HCT116 (cell line): ENCODE measurements around the gene HBP1. TPM values are rescaled to one million over a fixed set of nuclear protein-coding genes. Genes with fewer than 3 reads are reported as not detected.

Source experiments
- ATAC-seq: fragments of 200-7000 bp; cut with Tn5 transposase; 2 replicates; pipeline ENCODE4 v1.9.1; 2020; ENCODE audit warnings: mild to moderate bottlenecking, moderate library complexity
- BruUV-seq: library from RNA; stranded (reverse); fragments of 400-500 nt; replicated peaks from 2 replicates; lab custom pipeline; 2021; lab: Mats Ljungman, UMichigan
- CTCF ChIA-PET: fragments of 300-600 bp; sonication (Branson Sonifier 250); formaldehyde crosslinking; loops from one replicate; lab custom pipeline; 2021; ENCODE audit warnings: antibody characterized with exemption; lab: Charles Lee
- POLR2A ChIA-PET: fragments of 300-600, 350-600 bp; sonication (Branson Sonifier 250); formaldehyde crosslinking; loops from one replicate; lab custom pipeline; 2021; ENCODE audit warnings: antibody characterized with exemption; lab: Charles Lee
- RAD21 ChIA-PET, 2 experiments: fragments of 300-600 bp; sonication (Branson Sonifier 250); formaldehyde crosslinking; loops; one replicate each; lab custom pipeline; 2023; ENCODE audit warnings: low total read pairs in 2 of 2; ENCODE audit not compliant: uncharacterized antibody in 2 of 2, unreplicated experiment in 2 of 2, low non-redundant PET in 1 of 2; lab: Charles Lee
- DNase-seq: peaks from one replicate; pipeline ENCODE4 v3.0.0-alpha.2; 2010; ENCODE audit warnings: low read depth, low spot score
- H2AFZ ChIP-seq: fragments of 200-600 bp; shearing (Covaris generic), sonication (generic); 2 replicates; pipeline ENCODE4 v1.6.1; 2017; ENCODE audit warnings: low read depth, mixed run types, mixed read lengths, antibody characterized with exemption, low read length; ENCODE audit not compliant: poor library complexity, severe bottlenecking
- H3K27ac ChIP-seq: 2 replicates; pipeline ENCODE4 v1.5.1; 2012; ENCODE audit warnings: low read depth, low read length
- H3K27me3 ChIP-seq: fragments of 200-600 bp; sonication (generic); 2 replicates; pipeline ENCODE4 v1.6.1; 2016; ENCODE audit warnings: mixed run types, low read length, mixed read lengths; ENCODE audit not compliant: insufficient read depth
- H3K36me3 ChIP-seq, 2 experiments: fragments of 200-500 bp in 1 of 2; fragments of 200-600 bp in 1 of 2; sonication (Bioruptor generic) in 1 of 2; sonication (generic) in 1 of 2; 2 replicates each; pipeline versions ENCODE4 v1.5.1 to v1.6.1; 2014 to 2016; ENCODE audit warnings: low read length in 2 of 2, inconsistent platforms in 1 of 2, mixed read lengths in 1 of 2, mixed run types in 1 of 2; ENCODE audit not compliant: insufficient read depth in 2 of 2, control insufficient read depth in 1 of 2
- H3K4me1 ChIP-seq, 2 experiments: fragments of 200-600 bp in 1 of 2; sonication (generic) in 1 of 2; 2 replicates each; pipeline versions ENCODE4 v1.5.1 to v1.6.1; 2012 to 2017; ENCODE audit warnings: low read length in 2 of 2, inconsistent platforms in 1 of 2, mild to moderate bottlenecking in 1 of 2, mixed read lengths in 1 of 2, mixed run types in 1 of 2, moderate library complexity in 1 of 2; ENCODE audit not compliant: insufficient read depth in 2 of 2, control insufficient read depth in 1 of 2
- H3K4me2 ChIP-seq: fragments of 200-600 bp; sonication (generic); 2 replicates; pipeline ENCODE4 v1.6.1; 2017; ENCODE audit warnings: mixed run types, low read length, mixed read lengths
- H3K4me3 ChIP-seq, 2 experiments: fragments of 200-600 bp in 1 of 2; sonication (generic) in 1 of 2; replicated peaks in 1 of 2; 2 replicates each; pipeline ENCODE4 v1.5.1; 2011 to 2016; ENCODE audit warnings: low read length in 2 of 2, control low read depth in 1 of 2, low read depth in 1 of 2, mild to moderate bottlenecking in 1 of 2, mixed read lengths in 1 of 2, mixed run types in 1 of 2
- H3K79me2 ChIP-seq: fragments of 200-600 bp; sonication (generic); 2 replicates; pipeline ENCODE4 v1.6.1; 2017; ENCODE audit warnings: mild to moderate bottlenecking, mixed run types, low read length, moderate library complexity, mixed read lengths; ENCODE audit not compliant: insufficient read depth
- H3K9ac ChIP-seq: fragments of 200-600 bp; sonication (generic); 2 replicates; pipeline ENCODE4 v1.6.1; 2016; ENCODE audit warnings: low read length, mixed read lengths
- H3K9me2 ChIP-seq: fragments of 200-600 bp; sonication (generic), shearing (Covaris generic); 2 replicates; pipeline ENCODE4 v1.6.1; 2017; ENCODE audit warnings: mixed run types, mild to moderate bottlenecking, moderate library complexity; ENCODE audit not compliant: insufficient read depth
- H3K9me3 ChIP-seq, 2 experiments: fragments of 200-500 bp in 1 of 2; fragments of 200-600 bp in 1 of 2; sonication (Bioruptor generic) in 1 of 2; sonication (generic) in 1 of 2; 2 replicates each; pipeline ENCODE4 v1.6.1; 2014 to 2017; ENCODE audit warnings: low read length in 2 of 2, mixed read lengths in 2 of 2, inconsistent platforms in 1 of 2, low read depth in 1 of 2, mild to moderate bottlenecking in 1 of 2, mixed run types in 1 of 2, moderate library complexity in 1 of 2; ENCODE audit not compliant: control insufficient read depth in 1 of 2, insufficient read depth in 1 of 2
- H4K20me1 ChIP-seq: fragments of 200-600 bp; sonication (generic), shearing (Covaris generic); 2 replicates; pipeline ENCODE4 v1.6.1; 2017; ENCODE audit warnings: mixed run types, mild to moderate bottlenecking, moderate library complexity; ENCODE audit not compliant: insufficient read depth
- CBX3 ChIP-seq: IDR thresholded peaks from 2 replicates; pipeline ENCODE4 v1.6.1; 2012; ENCODE audit warnings: low read depth
- CEBPB ChIP-seq: IDR thresholded peaks from 2 replicates; pipeline ENCODE4 v1.6.1; 2012; ENCODE audit warnings: low read depth
- CTCF ChIP-seq, 3 experiments: fragments of 200-600 bp in 1 of 3; sonication (generic) in 1 of 3; IDR thresholded peaks in 2 of 3; conservative IDR thresholded peaks in 1 of 3; 2 replicates each; pipeline ENCODE4 v1.5.1; 2012 to 2017; ENCODE audit warnings: low read depth in 2 of 3, low read length in 2 of 3, antibody characterized with exemption in 1 of 3, borderline replicate concordance in 1 of 3, control low read depth in 1 of 3, mild to moderate bottlenecking in 1 of 3, mixed read lengths in 1 of 3, mixed run types in 1 of 3, moderate library complexity in 1 of 3; ENCODE audit not compliant: insufficient read depth in 1 of 3
- ELF1 ChIP-seq: IDR thresholded peaks from 2 replicates; pipeline ENCODE4 v1.6.1; 2012; ENCODE audit warnings: low read depth, borderline replicate concordance
- EZH2 ChIP-seq: fragments of 200-600 bp; sonication (generic); IDR thresholded peaks from 2 replicates; pipeline ENCODE4 v1.6.1; 2017; ENCODE audit warnings: antibody characterized with exemption, mixed run types
- EZH2phosphoT487 ChIP-seq: fragments of 200-600 bp; IDR thresholded peaks from 2 replicates; pipeline ENCODE4 v1.6.1; 2018; ENCODE audit warnings: antibody characterized with exemption, borderline replicate concordance
- JUND ChIP-seq: IDR thresholded peaks from 2 replicates; pipeline ENCODE4 v1.6.1; 2012
- POLR2A ChIP-seq: IDR thresholded peaks from 2 replicates; pipeline ENCODE4 v1.7.0; 2011; ENCODE audit warnings: borderline replicate concordance; ENCODE audit not compliant: insufficient read depth, insufficient read length; ENCODE audit errors: extremely low read depth
- POLR2AphosphoS5 ChIP-seq: IDR thresholded peaks from 2 replicates; pipeline ENCODE4 v1.6.1; 2011; ENCODE audit warnings: mild to moderate bottlenecking, low read depth, low read length, moderate library complexity
- SRF ChIP-seq: IDR thresholded peaks from 2 replicates; pipeline ENCODE4 v1.6.1; 2012; ENCODE audit warnings: low read depth
- ZFX ChIP-seq: fragments of 450-650 bp; IDR thresholded peaks from 2 replicates; pipeline ENCODE4 v1.6.1; 2017
- ZNF274 ChIP-seq: fragments of 200-500 bp; sonication (Bioruptor generic); IDR thresholded peaks from 2 replicates; pipeline ENCODE4 v1.6.1; 2014; ENCODE audit warnings: mild to moderate bottlenecking, low read depth, low read length, inconsistent platforms
- intact Hi-C: fragments of 100-400 bp; cut with micrococcal nuclease; formaldehyde crosslinking; loops from 2 replicates; pipeline ENCODE4 v1.10.0; 2022
- total RNA-seq: library from RNA; stranded (reverse); gene quantifications from one replicate; pipeline ENCODE4 v1.2.1, GENCODE V29; 2021; ENCODE audit not compliant: unreplicated experiment
- TF ChIP-seq, protein P1 (sequence below): IDR thresholded peaks from 2 replicates; pipeline ENCODE4 v1.6.1; 2012; ENCODE audit warnings: low read depth
- TF ChIP-seq, protein P2 (sequence below): IDR thresholded peaks from 2 replicates; pipeline ENCODE4 v1.6.1; 2011; ENCODE audit warnings: mild to moderate bottlenecking, low read length, moderate library complexity; ENCODE audit not compliant: insufficient replicate concordance; ENCODE audit errors: extremely low read depth
- TF ChIP-seq, protein P3 (sequence below): IDR thresholded peaks from 2 replicates; pipeline ENCODE4 v1.6.1; 2012

Gene HBP1
- total RNA-seq, 1 experiment from 2014 or later = 24.3 TPM

DNA sequence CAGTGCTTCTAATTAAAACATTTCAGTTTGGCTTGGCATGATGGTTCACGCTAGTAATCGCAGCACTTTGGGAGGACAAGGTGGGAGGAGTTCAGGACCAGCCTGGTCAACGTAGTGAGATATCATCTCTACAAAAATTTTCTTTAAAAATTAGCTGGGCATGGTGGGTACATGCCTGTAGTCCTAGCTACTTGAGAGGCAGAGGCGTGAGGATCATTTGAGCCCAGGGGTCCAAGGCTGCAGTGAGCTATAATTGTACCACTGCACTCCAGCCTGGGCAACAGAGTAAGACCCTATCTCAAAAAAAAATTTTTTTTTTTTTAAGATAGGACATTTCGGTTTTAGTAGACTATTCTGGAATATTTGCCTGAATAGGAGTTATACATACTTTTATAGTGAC is 12.4 kb downstream of the HBP1 start (continued):
- TF ChIP-seq, protein P1, sequence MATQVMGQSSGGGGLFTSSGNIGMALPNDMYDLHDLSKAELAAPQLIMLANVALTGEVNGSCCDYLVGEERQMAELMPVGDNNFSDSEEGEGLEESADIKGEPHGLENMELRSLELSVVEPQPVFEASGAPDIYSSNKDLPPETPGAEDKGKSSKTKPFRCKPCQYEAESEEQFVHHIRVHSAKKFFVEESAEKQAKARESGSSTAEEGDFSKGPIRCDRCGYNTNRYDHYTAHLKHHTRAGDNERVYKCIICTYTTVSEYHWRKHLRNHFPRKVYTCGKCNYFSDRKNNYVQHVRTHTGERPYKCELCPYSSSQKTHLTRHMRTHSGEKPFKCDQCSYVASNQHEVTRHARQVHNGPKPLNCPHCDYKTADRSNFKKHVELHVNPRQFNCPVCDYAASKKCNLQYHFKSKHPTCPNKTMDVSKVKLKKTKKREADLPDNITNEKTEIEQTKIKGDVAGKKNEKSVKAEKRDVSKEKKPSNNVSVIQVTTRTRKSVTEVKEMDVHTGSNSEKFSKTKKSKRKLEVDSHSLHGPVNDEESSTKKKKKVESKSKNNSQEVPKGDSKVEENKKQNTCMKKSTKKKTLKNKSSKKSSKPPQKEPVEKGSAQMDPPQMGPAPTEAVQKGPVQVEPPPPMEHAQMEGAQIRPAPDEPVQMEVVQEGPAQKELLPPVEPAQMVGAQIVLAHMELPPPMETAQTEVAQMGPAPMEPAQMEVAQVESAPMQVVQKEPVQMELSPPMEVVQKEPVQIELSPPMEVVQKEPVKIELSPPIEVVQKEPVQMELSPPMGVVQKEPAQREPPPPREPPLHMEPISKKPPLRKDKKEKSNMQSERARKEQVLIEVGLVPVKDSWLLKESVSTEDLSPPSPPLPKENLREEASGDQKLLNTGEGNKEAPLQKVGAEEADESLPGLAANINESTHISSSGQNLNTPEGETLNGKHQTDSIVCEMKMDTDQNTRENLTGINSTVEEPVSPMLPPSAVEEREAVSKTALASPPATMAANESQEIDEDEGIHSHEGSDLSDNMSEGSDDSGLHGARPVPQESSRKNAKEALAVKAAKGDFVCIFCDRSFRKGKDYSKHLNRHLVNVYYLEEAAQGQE = no peak
- no peak for TF ChIP-seq POLR2AphosphoS5
- TF ChIP-seq, protein P2, sequence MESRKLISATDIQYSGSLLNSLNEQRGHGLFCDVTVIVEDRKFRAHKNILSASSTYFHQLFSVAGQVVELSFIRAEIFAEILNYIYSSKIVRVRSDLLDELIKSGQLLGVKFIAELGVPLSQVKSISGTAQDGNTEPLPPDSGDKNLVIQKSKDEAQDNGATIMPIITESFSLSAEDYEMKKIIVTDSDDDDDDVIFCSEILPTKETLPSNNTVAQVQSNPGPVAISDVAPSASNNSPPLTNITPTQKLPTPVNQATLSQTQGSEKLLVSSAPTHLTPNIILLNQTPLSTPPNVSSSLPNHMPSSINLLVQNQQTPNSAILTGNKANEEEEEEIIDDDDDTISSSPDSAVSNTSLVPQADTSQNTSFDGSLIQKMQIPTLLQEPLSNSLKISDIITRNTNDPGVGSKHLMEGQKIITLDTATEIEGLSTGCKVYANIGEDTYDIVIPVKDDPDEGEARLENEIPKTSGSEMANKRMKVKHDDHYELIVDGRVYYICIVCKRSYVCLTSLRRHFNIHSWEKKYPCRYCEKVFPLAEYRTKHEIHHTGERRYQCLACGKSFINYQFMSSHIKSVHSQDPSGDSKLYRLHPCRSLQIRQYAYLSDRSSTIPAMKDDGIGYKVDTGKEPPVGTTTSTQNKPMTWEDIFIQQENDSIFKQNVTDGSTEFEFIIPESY = no peak
- no peak for TF ChIP-seq ZNF274
- no peak for TF ChIP-seq SRF

DNA sequence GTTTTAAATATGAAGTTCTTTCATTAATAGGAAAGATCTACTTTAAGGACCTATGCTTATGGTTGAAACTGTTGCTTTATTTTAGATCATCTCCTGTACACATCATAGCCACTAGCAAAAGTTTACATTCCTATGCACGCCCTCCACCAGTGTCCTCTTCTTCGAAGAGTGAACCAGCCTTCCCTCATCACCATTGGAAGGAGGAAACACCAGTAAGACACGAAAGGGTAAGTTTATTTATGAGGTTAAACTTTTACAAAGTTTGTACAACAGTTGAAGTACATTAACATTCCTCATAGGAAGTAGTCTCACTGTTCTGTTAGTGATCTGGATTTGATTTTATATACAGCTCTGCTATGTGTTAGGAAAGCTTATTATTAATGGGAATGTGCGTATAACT is 16.9 kb downstream of the HBP1 start:
- ATAC-seq (no peak), DNase-seq (no peak)
- Histone ChIP-seq H3K27me3 (no peaks in the 10 kb centered on the region), H3K9me2 (no peaks in the 10 kb centered on the region), H3K27ac (no peak overlapping the region), H3K4me3 (no peak overlapping the region), H3K4me2 (no peak overlapping the region), H2AFZ (no peak overlapping the region), H3K36me3 (peaks cover 0 to 31% of the 10 kb centered on the region in 2 experiments; a peak in 2 of 4 replicates), H3K9me3 (no peaks in the 10 kb centered on the region), H3K79me2 (no peaks in the 10 kb centered on the region), H4K20me1 (no peaks in the 10 kb centered on the region), H3K9ac (no peak overlapping the region), H3K4me1 (peaks cover 4% of the 10 kb centered on the region in 2 experiments)
- no TSS peak for BruUV-seq
- intact Hi-C loops = no loop called here
- POLR2A ChIA-PET = no interaction called here
- CTCF ChIA-PET = no interaction called here
- RAD21 ChIA-PET = interaction anchor here in 1 of 2 experiments (0.7 kb wide), 1 partner anchor 506 kb away, joined by 4 read pairs; no protein-coding TSS in a partner anchor
- TF ChIP-seq EZH2phosphoT487 (no peak), POLR2A (no peak), CTCF (IDR thresholded peaks at IDR 0.05 in 2 of 3, conservative IDR thresholded peaks at IDR 0.05 in 1 of 3; ENCODE audit: borderline replicate concordance in 1 of 3, insufficient read depth in 1 of 3, low read depth in 2 of 3, low read length in 2 of 3) (no peak), SRF (no peak), CBX3 (no peak), ZFX (no peak), JUND (no peak), ELF1 (no peak), CEBPB (no peak), EZH2 (no peak)
- TF ChIP-seq, protein P3, sequence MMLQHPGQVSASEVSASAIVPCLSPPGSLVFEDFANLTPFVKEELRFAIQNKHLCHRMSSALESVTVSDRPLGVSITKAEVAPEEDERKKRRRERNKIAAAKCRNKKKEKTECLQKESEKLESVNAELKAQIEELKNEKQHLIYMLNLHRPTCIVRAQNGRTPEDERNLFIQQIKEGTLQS = no peak
- TF ChIP-seq, protein P2 = no peak
